SK-N-MC (cell line): ENCODE measurements around the gene OR5F1.

Experiments used
- DNase-seq: peaks from one replicate; pipeline ENCODE4 v3.0.0-alpha.2; 2011; ENCODE audit warnings: low read depth, low spot score
- H3K27ac ChIP-seq: fragments of 200-600 bp; sonication (generic); 2 replicates; pipeline ENCODE4 v1.5.1; 2016; ENCODE audit warnings: mixed run types
- H3K36me3 ChIP-seq: fragments of 200-600 bp; sonication (generic); 2 replicates; pipeline ENCODE4 v1.6.1; 2017; ENCODE audit warnings: antibody characterized with exemption, low read length, mixed read lengths; ENCODE audit not compliant: insufficient read depth
- H3K4me3 ChIP-seq: fragments of 200-600 bp; sonication (generic); 2 replicates; pipeline ENCODE4 v1.5.1; 2016
- H3K9ac ChIP-seq: fragments of 200-600 bp; sonication (generic); 2 replicates; pipeline ENCODE4 v1.8.0; 2017; ENCODE audit warnings: mixed run types, mixed read lengths; ENCODE audit not compliant: insufficient read length
- H3K9me3 ChIP-seq: fragments of 200-600 bp; sonication (generic); 2 replicates; pipeline ENCODE4 v1.6.1; 2017; ENCODE audit warnings: low read depth, mild to moderate bottlenecking, antibody characterized with exemption, low read length, moderate library complexity, mixed read lengths
- EZH2 ChIP-seq: fragments of 200-600 bp; sonication (generic); IDR thresholded peaks from one replicate; pipeline ENCODE4 v1.6.1; 2017; ENCODE audit warnings: antibody characterized with exemption
- FOXP2 ChIP-seq: optimal IDR thresholded peaks from 2 replicates; pipeline ENCODE3; 2011; ENCODE audit warnings: mild to moderate bottlenecking, moderate library complexity; ENCODE audit not compliant: insufficient read depth; ENCODE audit errors: extremely low read length, control extremely low read depth
- POLR2AphosphoS5 ChIP-seq: IDR thresholded peaks from 2 replicates; pipeline ENCODE4 v1.6.1; 2012; ENCODE audit warnings: mild to moderate bottlenecking, low read depth, low read length, borderline replicate concordance

OR5F1 gene

GRCh38 chr11:55949330-55949729, 45.1 kb downstream of the OR5F1 start:
- Histone ChIP-seq H3K9ac (no peak overlapping the region), H3K9me3 (no peaks in the 10 kb centered on the region), H3K27ac (no peak overlapping the region), H3K36me3 (no peaks in the 10 kb centered on the region), H3K4me3 (no peak overlapping the region)
- no peak for TF ChIP-seq FOXP2
- TF ChIP-seq POLR2AphosphoS5, result no peak
- no peak for TF ChIP-seq EZH2
- DNase-seq, result no peak
